SK-N-MC (cell line): ENCODE measurements around the gene TMEM87B.

Source experiments
- EZH2 ChIP-seq: fragments of 200-600 bp; sonication (generic); IDR thresholded peaks from one replicate; pipeline ENCODE4 v1.6.1; 2017; ENCODE audit warnings: antibody characterized with exemption
- FOXP2 ChIP-seq: optimal IDR thresholded peaks from 2 replicates; pipeline ENCODE3; 2011; ENCODE audit warnings: mild to moderate bottlenecking, moderate library complexity; ENCODE audit not compliant: insufficient read depth; ENCODE audit errors: extremely low read length, control extremely low read depth
- POLR2AphosphoS5 ChIP-seq: IDR thresholded peaks from 2 replicates; pipeline ENCODE4 v1.6.1; 2012; ENCODE audit warnings: mild to moderate bottlenecking, low read depth, low read length, borderline replicate concordance

GRCh38 chr2:112133344-112133743 lies 78.3 kb downstream of the TMEM87B start:
- no peak for TF ChIP-seq EZH2
- no peak for TF ChIP-seq POLR2AphosphoS5
- no peak for TF ChIP-seq FOXP2
